Thoracic aorta (tissue), 2 donors: ENCODE data around the gene MEIS1. TPM values are rescaled to one million over a fixed set of nuclear protein-coding genes. Genes with fewer than 3 reads are reported as not detected.
"Not testable (repeated sequence)": the region's sequence is repeated elsewhere in the genome, so short reads cannot be mapped to it uniquely, and the experiment has no call there.

Experiments used
- ATAC-seq: fragments of 150-250 bp; one replicate; pipeline ENCODE4 v1.8.0; 2017; ENCODE audit warnings: low read depth; ENCODE audit not compliant: insufficient number of reproducible peaks, low FRiP score
- DNase-seq: peaks from one replicate; pipeline ENCODE4 v3.0.0-alpha.2; 2020; ENCODE audit warnings: low spot score
- H3K27ac ChIP-seq, 2 donors: fragments of 200-600 bp; sonication (generic); 1 replicate in 1 of 2; 2 replicates in 1 of 2; pipeline ENCODE4 v1.5.1; 2016; ENCODE audit warnings: mild to moderate bottlenecking in 2 of 2, moderate library complexity in 2 of 2
- H3K27me3 ChIP-seq: fragments of 200-600 bp; sonication (generic); replicated peaks from 2 replicates; pipeline ENCODE4 v1.6.0; 2016; ENCODE audit warnings: mild to moderate bottlenecking; ENCODE audit not compliant: insufficient read depth
- H3K36me3 ChIP-seq: fragments of 200-600 bp; sonication (generic); one replicate; pipeline ENCODE4 v1.5.1; 2016
- H3K4me1 ChIP-seq, 2 donors: fragments of 200-600 bp; sonication (generic); 1 replicate in 1 of 2; 2 replicates in 1 of 2; pipeline versions ENCODE4 v1.5.1 to v1.6.0; 2016; ENCODE audit warnings: low read depth in 2 of 2, mild to moderate bottlenecking in 1 of 2; ENCODE audit not compliant: control insufficient read depth in 1 of 2
- H3K4me3 ChIP-seq: fragments of 200-600 bp; sonication (generic); 2 replicates; pipeline ENCODE4 v1.5.1; 2016; ENCODE audit warnings: mild to moderate bottlenecking
- H3K9me3 ChIP-seq: fragments of 200-600 bp; sonication (generic); 2 replicates; pipeline ENCODE4 v1.5.1; 2016
- CTCF ChIP-seq: fragments of 200-600 bp; sonication (generic); IDR thresholded peaks from one replicate; pipeline ENCODE4 v1.5.1; 2019; ENCODE audit warnings: antibody characterized with exemption
- total RNA-seq, 2 donors: library from RNA; depleted of rRNA; stranded (reverse); fragments of >200 nt; gene quantifications; one replicate each; pipeline versions ENCODE4 v1.1.0 to v1.2.3, GENCODE V29; 2016

The MEIS1 gene
- total RNA-seq, 2 donors from 2014 or later: 29.4 to 58.4 TPM

DNA sequence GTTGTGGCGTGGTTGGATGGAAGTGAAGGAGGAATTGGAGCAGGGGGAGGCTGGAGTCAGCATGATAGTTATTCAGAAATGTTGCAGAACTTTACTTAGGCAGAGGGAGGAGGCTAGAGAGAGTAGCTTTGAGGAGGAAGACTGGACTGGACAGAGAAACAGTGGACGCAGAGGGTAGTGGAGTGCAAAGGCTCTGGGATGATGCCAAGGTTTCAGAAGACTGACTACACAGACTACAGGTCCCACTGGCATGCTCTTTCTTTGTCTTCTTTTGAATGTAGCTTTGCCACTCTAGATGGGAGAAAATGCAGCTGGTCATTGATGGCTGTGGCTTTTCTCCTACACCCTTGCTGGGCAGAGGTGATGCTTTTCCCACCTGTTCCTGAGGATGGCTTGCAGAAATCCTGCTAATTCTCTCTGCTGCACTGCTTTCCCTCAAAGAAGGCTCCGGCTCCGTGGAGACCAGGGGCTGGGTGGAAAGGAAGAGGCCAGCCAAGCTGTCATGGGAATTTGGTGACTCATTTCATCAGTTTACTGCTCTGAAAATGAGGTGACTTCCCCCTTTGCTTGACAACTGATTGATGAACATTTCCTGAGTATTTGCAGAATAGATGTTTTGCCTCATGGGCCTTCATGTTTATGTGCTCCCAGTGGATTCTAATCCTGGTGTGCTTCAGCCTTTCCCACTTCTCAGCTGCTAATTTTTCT is 42.4 kb downstream of the MEIS1 start:
- Histone ChIP-seq H3K36me3 (peaks cover 4% of the 10 kb centered on the region), H3K9me3 (no peaks in the 10 kb centered on the region), H3K4me3 (peak overlapping the region; percentile 26), H3K27me3 (no peaks in the 10 kb centered on the region), H3K4me1 (peaks cover 13 to 56% of the 10 kb centered on the region in 2 donors), H3K27ac (peak overlapping the region; percentile 40 to 59)
- DNase-seq (no peak), ATAC-seq (no peak)
- no peak for TF ChIP-seq CTCF

- Histone ChIP-seq H3K4me3 (no peak overlapping the region), H3K27me3 (no peaks in the 10 kb centered on the region), H3K27ac (peak overlapping the region; percentile 15 to 59), H3K4me1 (peaks cover 13 to 56% of the 10 kb centered on the region in 2 donors), H3K36me3 (peaks cover 4% of the 10 kb centered on the region), H3K9me3 (no peaks in the 10 kb centered on the region)
- DNase-seq (no peak), ATAC-seq (no peak)
- no peak for TF ChIP-seq CTCF
These were observed 43.4 kb downstream of the MEIS1 start for GRCh38 chr2:66478299-66478698.

DNA sequence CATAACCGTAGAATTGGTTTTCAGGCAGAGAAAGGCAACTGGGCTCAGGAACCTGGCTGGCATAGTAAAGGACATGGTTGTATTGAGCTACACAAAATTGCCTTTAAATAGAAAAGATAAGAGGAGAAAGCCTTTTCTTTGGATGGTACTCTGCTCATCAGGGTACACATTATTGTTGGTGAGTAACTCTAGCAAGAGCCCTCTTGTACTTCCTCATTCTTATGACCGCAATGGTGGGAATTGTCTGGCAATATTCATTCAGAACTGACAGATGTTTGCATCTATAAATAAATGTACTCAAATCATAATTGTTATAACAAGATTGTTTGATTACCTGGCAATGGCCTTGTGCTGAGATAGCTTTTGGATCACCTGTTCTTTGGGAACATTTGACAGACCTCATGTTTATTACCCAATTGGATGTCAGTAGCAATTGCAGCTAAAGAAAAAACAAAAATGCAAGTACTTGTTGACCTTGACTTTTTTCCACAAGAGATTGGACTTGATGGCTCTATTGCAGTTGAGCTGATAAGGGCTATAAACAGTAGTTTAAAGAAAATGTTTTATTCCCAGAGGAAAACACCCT is 43.9 kb downstream of the MEIS1 start:
- peak overlapping the region; percentile 15 to 59 for H3K27ac ChIP-seq
- ATAC-seq (no peak), DNase-seq (no peak)
- no peak overlapping the region for H3K4me3 ChIP-seq
- no peak for TF ChIP-seq CTCF
- peaks cover 4% of the 10 kb centered on the region for H3K36me3 ChIP-seq
- peaks cover 13 to 56% of the 10 kb centered on the region in 2 donors for H3K4me1 ChIP-seq
- no peaks in the 10 kb centered on the region for H3K9me3 ChIP-seq
- no peaks in the 10 kb centered on the region for H3K27me3 ChIP-seq

DNA sequence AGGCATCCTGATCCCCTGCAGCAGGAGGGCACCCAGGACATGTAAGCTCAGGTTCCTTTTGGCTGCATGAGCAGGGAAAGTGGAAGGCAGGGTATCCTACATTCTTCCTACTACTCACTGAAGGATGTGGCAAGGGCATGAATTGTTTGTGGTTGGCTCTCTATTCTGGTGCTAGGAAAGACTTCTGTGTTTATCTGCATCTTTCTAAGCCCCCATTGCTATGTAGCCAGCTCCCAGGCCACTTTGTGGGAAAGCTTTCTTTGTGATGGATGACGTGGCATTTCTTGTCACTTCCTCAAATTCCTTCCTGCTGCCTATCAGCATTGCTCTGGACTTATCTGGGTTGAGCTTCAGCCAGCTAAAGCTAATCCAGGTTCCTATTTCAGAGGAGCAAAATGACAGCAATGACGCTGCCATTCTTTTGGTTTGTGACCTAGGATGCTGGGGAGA is 46.2 kb downstream of the MEIS1 start:
- ATAC-seq (no peak), DNase-seq (no peak)
- TF ChIP-seq CTCF: no peak
- Histone ChIP-seq H3K4me1 (peaks cover 13 to 56% of the 10 kb centered on the region in 2 donors), H3K27ac (peak overlapping the region; percentile 4), H3K27me3 (no peaks in the 10 kb centered on the region), H3K4me3 (no peak overlapping the region), H3K9me3 (no peaks in the 10 kb centered on the region), H3K36me3 (no peaks in the 10 kb centered on the region)

GRCh38 chr2:66485252-66485651 is 50.3 kb downstream of the MEIS1 start:
- not testable (repeated sequence) for H3K4me3 ChIP-seq, H3K27me3 ChIP-seq, ATAC-seq, DNase-seq, H3K27ac ChIP-seq, H3K9me3 ChIP-seq, H3K36me3 ChIP-seq
- H3K4me1 ChIP-seq: peaks cover 4 to 33% of the 10 kb centered on the region in 2 donors
